Measurements from ENCODE around the gene POU2F3. TPM values are rescaled to one million over a fixed set of nuclear protein-coding genes. Genes with fewer than 3 reads are reported as not detected.

Gene POU2F3
- total RNA-seq, 1 donor from 2014 or later, result 0.97 TPM

DNA sequence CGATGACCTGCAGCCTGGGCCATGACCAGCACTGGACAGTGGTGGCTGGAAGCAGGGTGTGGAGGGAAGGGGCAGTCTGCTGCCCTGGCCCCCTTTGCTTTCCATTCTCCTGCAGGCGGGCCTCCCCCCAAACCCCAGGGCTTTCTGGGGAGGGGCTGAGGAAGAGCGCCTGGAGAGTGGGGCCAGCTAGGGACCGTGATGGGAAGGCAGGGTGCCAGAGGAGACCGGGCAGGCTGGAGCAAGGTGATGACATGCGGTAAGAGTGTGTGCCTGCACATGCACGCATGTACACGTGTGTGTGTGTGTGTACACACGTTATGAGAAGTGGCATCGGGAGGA lies 21.3 kb upstream of the POU2F3 start:
- peaks cover 8% of the 10 kb centered on the region for H3K27me3 Mint-ChIP-seq (ENCODE audit: unreplicated experiment)
- no peak for DNase-seq (ENCODE audit: low spot score)
- no peaks in the 10 kb centered on the region for H3K9me3 Mint-ChIP-seq (ENCODE audit: unreplicated experiment)
- H3K4me1 Mint-ChIP-seq (ENCODE audit: unreplicated experiment), result peaks cover 6% of the 10 kb centered on the region
- H3K4me3 Mint-ChIP-seq (ENCODE audit: unreplicated experiment), result peak overlapping the region; percentile 22
- no peak overlapping the region for H3K27ac Mint-ChIP-seq (ENCODE audit: unreplicated experiment)
- peaks cover 7% of the 10 kb centered on the region for H3K36me3 Mint-ChIP-seq (ENCODE audit: low read depth, unreplicated experiment)
- TF ChIP-seq, protein P1, sequence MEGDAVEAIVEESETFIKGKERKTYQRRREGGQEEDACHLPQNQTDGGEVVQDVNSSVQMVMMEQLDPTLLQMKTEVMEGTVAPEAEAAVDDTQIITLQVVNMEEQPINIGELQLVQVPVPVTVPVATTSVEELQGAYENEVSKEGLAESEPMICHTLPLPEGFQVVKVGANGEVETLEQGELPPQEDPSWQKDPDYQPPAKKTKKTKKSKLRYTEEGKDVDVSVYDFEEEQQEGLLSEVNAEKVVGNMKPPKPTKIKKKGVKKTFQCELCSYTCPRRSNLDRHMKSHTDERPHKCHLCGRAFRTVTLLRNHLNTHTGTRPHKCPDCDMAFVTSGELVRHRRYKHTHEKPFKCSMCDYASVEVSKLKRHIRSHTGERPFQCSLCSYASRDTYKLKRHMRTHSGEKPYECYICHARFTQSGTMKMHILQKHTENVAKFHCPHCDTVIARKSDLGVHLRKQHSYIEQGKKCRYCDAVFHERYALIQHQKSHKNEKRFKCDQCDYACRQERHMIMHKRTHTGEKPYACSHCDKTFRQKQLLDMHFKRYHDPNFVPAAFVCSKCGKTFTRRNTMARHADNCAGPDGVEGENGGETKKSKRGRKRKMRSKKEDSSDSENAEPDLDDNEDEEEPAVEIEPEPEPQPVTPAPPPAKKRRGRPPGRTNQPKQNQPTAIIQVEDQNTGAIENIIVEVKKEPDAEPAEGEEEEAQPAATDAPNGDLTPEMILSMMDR (IDR thresholded peaks at IDR 0.05; ENCODE audit: unreplicated experiment), result no peak

GRCh38 chr11:120219232-120219937 lies 20.6 kb upstream of the POU2F3 start:
- Mint-ChIP-seq H3K4me3 (ENCODE audit: unreplicated experiment) (no peak overlapping the region), H3K36me3 (ENCODE audit: low read depth, unreplicated experiment) (peaks cover 7% of the 10 kb centered on the region), H3K4me1 (ENCODE audit: unreplicated experiment) (peaks cover 13% of the 10 kb centered on the region), H3K27me3 (ENCODE audit: unreplicated experiment) (peaks cover 7% of the 10 kb centered on the region), H3K9me3 (ENCODE audit: unreplicated experiment) (no peaks in the 10 kb centered on the region), H3K27ac (ENCODE audit: unreplicated experiment) (no peak overlapping the region)
- DNase-seq (ENCODE audit: low spot score), result no peak
- TF ChIP-seq, protein P1 (IDR thresholded peaks at IDR 0.05; ENCODE audit: unreplicated experiment), result no peak

- Mint-ChIP-seq H3K36me3 (ENCODE audit: low read depth, unreplicated experiment) (peaks cover 7% of the 10 kb centered on the region), H3K4me1 (ENCODE audit: unreplicated experiment) (peaks cover 21% of the 10 kb centered on the region), H3K27ac (ENCODE audit: unreplicated experiment) (no peak overlapping the region), H3K4me3 (ENCODE audit: unreplicated experiment) (no peak overlapping the region), H3K27me3 (ENCODE audit: unreplicated experiment) (peaks cover 7% of the 10 kb centered on the region), H3K9me3 (ENCODE audit: unreplicated experiment) (no peaks in the 10 kb centered on the region)
- no peak for DNase-seq (ENCODE audit: low spot score)
- TF ChIP-seq, protein P1 (IDR thresholded peaks at IDR 0.05; ENCODE audit: unreplicated experiment), result no peak
Observed at GRCh38 chr11:120219938-120220746, 19.8 kb upstream of the POU2F3 start.

DNA sequence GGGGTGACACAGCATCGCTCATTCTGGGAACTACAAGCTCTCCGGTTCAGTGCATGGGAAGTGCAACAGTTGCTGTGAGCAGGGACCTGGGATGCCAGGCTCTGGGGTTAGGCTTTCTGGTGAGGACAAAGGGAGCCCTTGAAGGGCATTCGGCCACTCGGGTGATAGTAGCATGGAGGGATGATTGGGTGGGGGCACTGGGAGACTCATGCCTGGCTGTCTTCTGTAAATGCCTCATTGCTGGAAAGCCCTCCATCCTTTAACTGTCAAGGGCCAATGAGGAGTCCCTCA lies 19.2 kb upstream of the POU2F3 start:
- no peaks in the 10 kb centered on the region for H3K9me3 Mint-ChIP-seq (ENCODE audit: unreplicated experiment)
- H3K36me3 Mint-ChIP-seq (ENCODE audit: low read depth, unreplicated experiment), result peaks cover 7% of the 10 kb centered on the region

More for the DNA sequence above, 19.2 kb upstream of the POU2F3 start:
- TF ChIP-seq, protein P1 (IDR thresholded peaks at IDR 0.05; ENCODE audit: unreplicated experiment), result no peak
- Mint-ChIP-seq H3K27me3 (ENCODE audit: unreplicated experiment) (peaks cover 10% of the 10 kb centered on the region), H3K4me1 (ENCODE audit: unreplicated experiment) (peaks cover 26% of the 10 kb centered on the region), H3K4me3 (ENCODE audit: unreplicated experiment) (no peak overlapping the region), H3K27ac (ENCODE audit: unreplicated experiment) (no peak overlapping the region)
- no peak for DNase-seq (ENCODE audit: low spot score)
